Measurements from ENCODE around the gene PLXNB2.
A peak's percentile ranks its signal among the peaks of the same experiment; 100 is the strongest.

Gene PLXNB2

DNA sequence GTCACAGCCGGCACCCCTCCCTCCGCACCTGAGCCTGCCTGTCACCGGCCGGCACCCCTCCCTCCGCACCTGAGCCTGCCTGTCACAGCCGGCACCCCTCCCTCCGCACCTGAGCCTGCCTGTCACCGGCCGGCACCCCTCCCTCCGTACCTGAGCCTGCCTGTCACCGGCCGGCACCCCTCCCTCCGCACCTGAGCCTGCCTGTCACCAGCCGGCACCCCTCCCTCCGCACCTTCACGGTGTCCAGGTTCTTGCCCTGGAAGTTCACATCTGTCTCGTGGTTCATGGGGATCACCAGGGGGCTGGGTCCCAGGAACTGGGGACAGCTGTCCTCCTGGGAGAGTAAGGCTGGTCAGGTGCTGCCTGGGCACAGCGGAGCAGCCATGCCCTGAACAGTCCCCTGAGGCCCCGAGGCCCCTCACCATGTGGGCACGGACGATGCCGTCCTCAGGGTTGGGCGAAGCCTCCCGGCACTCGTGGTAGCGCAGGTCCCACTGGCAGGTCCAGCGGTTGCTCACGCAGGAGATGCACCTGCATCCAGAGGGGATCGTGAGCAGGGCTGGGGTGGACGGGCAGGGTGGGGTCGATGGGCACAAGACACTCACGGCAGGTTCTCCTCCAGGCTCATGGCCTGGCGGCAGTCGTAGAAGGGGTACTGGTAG, 21.7 kb downstream of the PLXNB2 start:
- H2BK120ac ChIP-seq (ENCODE audit: insufficient read depth, low read length, poor library complexity), result no peak overlapping the region
- WGBS (ENCODE audit: extremely low coverage, insufficient coverage, insufficient read length), result no CpG with 5 or more reads among the region's 34 CpGs

DNA sequence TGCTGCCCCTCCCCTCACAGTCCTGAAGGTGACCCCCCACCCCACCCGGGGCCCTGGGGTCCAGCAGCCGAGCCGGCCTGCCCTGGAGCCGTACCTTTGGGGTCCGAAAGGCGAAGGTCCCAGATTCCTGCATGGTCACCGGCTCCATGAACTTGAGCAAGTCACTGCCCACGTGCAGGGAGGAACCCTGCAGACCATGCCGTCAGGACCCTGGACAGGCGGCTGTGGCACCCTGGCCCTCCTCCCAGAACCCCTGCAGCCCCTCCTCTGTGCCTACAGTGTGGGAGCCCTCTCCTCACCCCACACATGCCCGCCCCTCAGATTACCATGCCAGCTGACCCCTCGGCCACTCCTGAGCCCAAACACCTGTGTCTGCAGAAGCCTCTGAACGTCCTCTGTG, 23.0 kb downstream of the PLXNB2 start:
- no CpG with 5 or more reads among the region's 13 CpGs for WGBS (ENCODE audit: extremely low coverage, insufficient coverage, insufficient read length)
- no peak overlapping the region for H2BK12ac ChIP-seq (ENCODE audit: low read length)

More for the DNA sequence above, 21.7 kb downstream of the PLXNB2 start:
- Histone ChIP-seq H3K23ac (ENCODE audit: low read length) (no peak overlapping the region), H3K4ac (ENCODE audit: low read depth, low read length) (no peak overlapping the region), H4K91ac (ENCODE audit: low read depth, low read length) (no peak overlapping the region), H3K27ac (ENCODE audit: low read depth, low read length) (no peak overlapping the region), H3K36me3 (ENCODE audit: control insufficient read depth in 1 of 2, insufficient read depth in 2 of 2, low read length in 2 of 2) (peaks cover 79 to 89% of the 10 kb centered on the region in 2 experiments), H2BK12ac (ENCODE audit: low read length) (no peak overlapping the region), H2BK5ac (ENCODE audit: low read depth, low read length, poor library complexity) (no peak overlapping the region), H2AK5ac (ENCODE audit: low read length) (no peak overlapping the region), H3K27me3 (ENCODE audit: insufficient read depth, low read length) (no peaks in the 10 kb centered on the region), H3K4me1 (ENCODE audit: control insufficient read depth in 1 of 2, insufficient read depth in 2 of 2, low read length in 2 of 2) (peaks cover 12 to 15% of the 10 kb centered on the region in 2 experiments), H3K4me2 (ENCODE audit: low read length) (no peak overlapping the region), H3K18ac (ENCODE audit: low read length) (no peak overlapping the region), H3K9ac (ENCODE audit: low read length) (no peak overlapping the region), H3K4me3 (ENCODE audit: low read depth, low read length) (no peak overlapping the region), H4K8ac (ENCODE audit: low read depth, low read length) (no peak overlapping the region), H3K9me3 (ENCODE audit: insufficient read depth, low read depth, low read length) (no peaks in the 10 kb centered on the region), H2AFZ (ENCODE audit: insufficient read depth, low read length, poor library complexity) (no peak overlapping the region), H3K14ac (ENCODE audit: low read length) (no peak overlapping the region), H3K79me1 (ENCODE audit: low read length) (peaks cover 15% of the 10 kb centered on the region), H4K12ac (ENCODE audit: low read depth, low read length) (no peak overlapping the region), H3K79me2 (ENCODE audit: control insufficient read depth, insufficient read depth, low read length, poor library complexity) (peaks cover 10% of the 10 kb centered on the region)
- DNase-seq, result no peak

DNA sequence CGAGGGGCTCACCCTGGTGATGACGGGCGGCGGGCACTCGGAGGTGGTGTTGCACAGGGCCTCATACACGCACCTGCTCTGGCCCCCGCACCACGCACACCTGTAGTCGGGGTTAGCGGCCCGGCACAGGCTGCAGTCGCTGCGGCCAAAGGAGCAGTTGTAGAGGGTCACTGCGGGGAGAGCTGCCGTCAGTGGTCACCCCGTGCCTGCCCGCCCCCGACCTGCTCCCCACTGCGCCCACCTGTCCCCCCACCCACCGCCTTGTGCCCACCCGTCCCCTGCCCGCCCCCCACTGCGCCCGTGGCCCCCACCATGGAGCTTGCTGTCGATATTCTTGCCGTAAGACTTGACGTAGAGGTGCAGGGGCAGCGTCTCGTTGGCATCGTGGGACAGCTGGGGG, 23.6 kb downstream of the PLXNB2 start:
- no peak overlapping the region for H3K4ac ChIP-seq (ENCODE audit: low read depth, low read length)
- peak overlapping the region; percentile 99 for H4K91ac ChIP-seq (ENCODE audit: low read depth, low read length)
- no peak overlapping the region for H2BK120ac ChIP-seq (ENCODE audit: insufficient read depth, low read length, poor library complexity)
- no peak overlapping the region for H3K9ac ChIP-seq (ENCODE audit: low read length)
- H2BK5ac ChIP-seq (ENCODE audit: low read depth, low read length, poor library complexity), result no peak overlapping the region
- no peak overlapping the region for H4K12ac ChIP-seq (ENCODE audit: low read depth, low read length)
- H3K18ac ChIP-seq (ENCODE audit: low read length), result no peak overlapping the region
- no peak overlapping the region for H4K8ac ChIP-seq (ENCODE audit: low read depth, low read length)
- H2BK12ac ChIP-seq (ENCODE audit: low read length), result no peak overlapping the region
- peaks cover 15% of the 10 kb centered on the region for H3K79me1 ChIP-seq (ENCODE audit: low read length)
- no peaks in the 10 kb centered on the region for H3K27me3 ChIP-seq (ENCODE audit: insufficient read depth, low read length)
- H3K23ac ChIP-seq (ENCODE audit: low read length), result no peak overlapping the region
- no peak overlapping the region for H3K14ac ChIP-seq (ENCODE audit: low read length)
- H3K36me3 ChIP-seq (ENCODE audit: control insufficient read depth in 1 of 2, insufficient read depth in 2 of 2, low read length in 2 of 2), result peaks cover 80 to 89% of the 10 kb centered on the region in 2 experiments
- no CpG with 5 or more reads among the region's 30 CpGs for WGBS (ENCODE audit: extremely low coverage, insufficient coverage, insufficient read length)
- no peak overlapping the region for H2AK5ac ChIP-seq (ENCODE audit: low read length)
- H3K4me3 ChIP-seq (ENCODE audit: low read depth, low read length), result no peak overlapping the region
- H2AFZ ChIP-seq (ENCODE audit: insufficient read depth, low read length, poor library complexity), result no peak overlapping the region
- H3K79me2 ChIP-seq (ENCODE audit: control insufficient read depth, insufficient read depth, low read length, poor library complexity), result peaks cover 10% of the 10 kb centered on the region
- no peak overlapping the region for H3K27ac ChIP-seq (ENCODE audit: low read depth, low read length)
- DNase-seq, result no peak
- peaks cover 12 to 15% of the 10 kb centered on the region in 2 experiments for H3K4me1 ChIP-seq (ENCODE audit: control insufficient read depth in 1 of 2, insufficient read depth in 2 of 2, low read length in 2 of 2)
- H3K4me2 ChIP-seq (ENCODE audit: low read length), result no peak overlapping the region
- no peaks in the 10 kb centered on the region for H3K9me3 ChIP-seq (ENCODE audit: insufficient read depth, low read depth, low read length)

More for the DNA sequence above, 23.0 kb downstream of the PLXNB2 start:
- H4K91ac ChIP-seq (ENCODE audit: low read depth, low read length), result no peak overlapping the region
- no peak overlapping the region for H2BK5ac ChIP-seq (ENCODE audit: low read depth, low read length, poor library complexity)
- H3K4me2 ChIP-seq (ENCODE audit: low read length), result no peak overlapping the region
- peaks cover 12 to 15% of the 10 kb centered on the region in 2 experiments for H3K4me1 ChIP-seq (ENCODE audit: control insufficient read depth in 1 of 2, insufficient read depth in 2 of 2, low read length in 2 of 2)
- no peak overlapping the region for H4K8ac ChIP-seq (ENCODE audit: low read depth, low read length)
- no peak overlapping the region for H2AK5ac ChIP-seq (ENCODE audit: low read length)
- H3K23ac ChIP-seq (ENCODE audit: low read length), result no peak overlapping the region
- H2AFZ ChIP-seq (ENCODE audit: insufficient read depth, low read length, poor library complexity), result no peak overlapping the region
- peaks cover 15% of the 10 kb centered on the region for H3K79me1 ChIP-seq (ENCODE audit: low read length)
- H3K9me3 ChIP-seq (ENCODE audit: insufficient read depth, low read depth, low read length), result no peaks in the 10 kb centered on the region
- no peak overlapping the region for H3K27ac ChIP-seq (ENCODE audit: low read depth, low read length)
- no peak for DNase-seq
- no peaks in the 10 kb centered on the region for H3K27me3 ChIP-seq (ENCODE audit: insufficient read depth, low read length)
- H3K9ac ChIP-seq (ENCODE audit: low read length), result no peak overlapping the region
- peaks cover 80 to 89% of the 10 kb centered on the region in 2 experiments for H3K36me3 ChIP-seq (ENCODE audit: control insufficient read depth in 1 of 2, insufficient read depth in 2 of 2, low read length in 2 of 2)
- no peak overlapping the region for H2BK120ac ChIP-seq (ENCODE audit: insufficient read depth, low read length, poor library complexity)
- H3K18ac ChIP-seq (ENCODE audit: low read length), result no peak overlapping the region
- H3K14ac ChIP-seq (ENCODE audit: low read length), result no peak overlapping the region
- no peak overlapping the region for H3K4me3 ChIP-seq (ENCODE audit: low read depth, low read length)
- no peak overlapping the region for H4K12ac ChIP-seq (ENCODE audit: low read depth, low read length)
- peaks cover 10% of the 10 kb centered on the region for H3K79me2 ChIP-seq (ENCODE audit: control insufficient read depth, insufficient read depth, low read length, poor library complexity)
- no peak overlapping the region for H3K4ac ChIP-seq (ENCODE audit: low read depth, low read length)

- Histone ChIP-seq H4K12ac (ENCODE audit: low read depth, low read length) (peak overlapping the region; percentile 45), H2BK12ac (ENCODE audit: low read length) (peak overlapping the region; percentile 97), H2BK120ac (ENCODE audit: insufficient read depth, low read length, poor library complexity) (peak overlapping the region; percentile 97), H3K4ac (ENCODE audit: low read depth, low read length) (peak overlapping the region; percentile 90), H4K91ac (ENCODE audit: low read depth, low read length) (peak overlapping the region; percentile 99), H3K27ac (ENCODE audit: low read depth, low read length) (peak overlapping the region; percentile 63), H3K4me2 (ENCODE audit: low read length) (peak overlapping the region; percentile 25), H3K14ac (ENCODE audit: low read length) (peak overlapping the region; percentile 91), H3K79me1 (ENCODE audit: low read length) (peaks cover 15% of the 10 kb centered on the region), H3K23ac (ENCODE audit: low read length) (no peak overlapping the region), H3K4me3 (ENCODE audit: low read depth, low read length) (no peak overlapping the region), H3K4me1 (ENCODE audit: control insufficient read depth in 1 of 2, insufficient read depth in 2 of 2, low read length in 2 of 2) (peaks cover 12 to 15% of the 10 kb centered on the region in 2 experiments), H2AK5ac (ENCODE audit: low read length) (peak overlapping the region; percentile 99), H3K79me2 (ENCODE audit: control insufficient read depth, insufficient read depth, low read length, poor library complexity) (peaks cover 10% of the 10 kb centered on the region), H2BK5ac (ENCODE audit: low read depth, low read length, poor library complexity) (peak overlapping the region; percentile 84), H3K9me3 (ENCODE audit: insufficient read depth, low read depth, low read length) (peaks cover under 1% of the 10 kb centered on the region), H3K9ac (ENCODE audit: low read length) (no peak overlapping the region), H3K18ac (ENCODE audit: low read length) (peak overlapping the region; percentile 93), H3K27me3 (ENCODE audit: insufficient read depth, low read length) (no peaks in the 10 kb centered on the region), H2AFZ (ENCODE audit: insufficient read depth, low read length, poor library complexity) (peak overlapping the region; percentile 8), H4K8ac (ENCODE audit: low read depth, low read length) (peak overlapping the region; percentile 72), H3K36me3 (ENCODE audit: control insufficient read depth in 1 of 2, insufficient read depth in 2 of 2, low read length in 2 of 2) (peaks cover 80 to 89% of the 10 kb centered on the region in 2 experiments)
- no CpG with 5 or more reads among the region's 45 CpGs for WGBS (ENCODE audit: extremely low coverage, insufficient coverage, insufficient read length)
- DNase-seq, result peak; percentile 69 to 78
These were observed 24.9 kb downstream of the PLXNB2 start for GRCh38 chr22:50282361-50283155.

Data from trophoblast cell (in vitro differentiated cells and primary cell).